Fibroblast of lung (primary cell): ENCODE results near the gene SCRG1.

Experiments used
- CTCF ChIP-seq, 2 donors: IDR thresholded peaks in 1 of 2; conservative IDR thresholded peaks in 1 of 2; 1 replicate in 1 of 2; 2 replicates in 1 of 2; pipeline ENCODE4 v1.5.1; 2011 to 2012; ENCODE audit warnings: low read length in 2 of 2, control low read depth in 1 of 2, inconsistent platforms in 1 of 2, low read depth in 1 of 2, mild to moderate bottlenecking in 1 of 2
- EZH2 ChIP-seq: IDR thresholded peaks from 2 replicates; pipeline ENCODE4 v1.5.1; 2012; ENCODE audit warnings: low read length, control low read depth, mild to moderate bottlenecking; ENCODE audit errors: missing control alignments

- TF ChIP-seq CTCF (conservative IDR thresholded peaks at IDR 0.05 in 1 of 2, IDR thresholded peaks at IDR 0.05 in 1 of 2; ENCODE audit: low read depth in 1 of 2, low read length in 2 of 2): no peak
- no peak for TF ChIP-seq EZH2
Observed at GRCh38 chr4:173440888-173441287, 42.0 kb upstream of the SCRG1 start.
